OCI-LY7 (cell line): ENCODE results near the gene GABARAPL2.

Source experiments
- CTCF ChIP-seq: fragments of 200-600 bp; sonication (generic); conservative IDR thresholded peaks from 2 replicates; pipeline ENCODE4 v1.5.1; 2014; ENCODE audit warnings: mild to moderate bottlenecking, antibody characterized with exemption, low read length, moderate library complexity, mixed read lengths
- EZH2phosphoT487 ChIP-seq: fragments of 200-600 bp; sonication (generic); IDR thresholded peaks from 2 replicates; pipeline ENCODE4 v1.6.1; 2018; ENCODE audit warnings: low read depth, borderline replicate concordance, mild to moderate bottlenecking, mixed run types, antibody characterized with exemption, low read length, moderate library complexity, mixed read lengths

- TF ChIP-seq CTCF: no peak
- TF ChIP-seq EZH2phosphoT487: no peak
These were observed 6.8 kb downstream of the GABARAPL2 start for GRCh38 chr16:75572864-75573542.
